Brain microvascular endothelial cell (primary cell): ENCODE measurements around the gene KIAA1217.

Source experiments
- DNase-seq: peaks from one replicate; pipeline ENCODE4 v3.0.0-alpha.2; 2020
- H3K27ac ChIP-seq: fragments of 250-450 bp; sonication (Bioruptor Pico); 2 replicates; pipeline ENCODE4 v1.5.1; 2020; ENCODE audit warnings: mild to moderate bottlenecking, moderate library complexity
- H3K27me3 ChIP-seq: fragments of 250-450 bp; sonication (Bioruptor Pico); replicated peaks from 2 replicates; pipeline ENCODE4 v1.5.1; 2020; ENCODE audit warnings: mild to moderate bottlenecking
- H3K36me3 ChIP-seq: fragments of 250-450 bp; sonication (Bioruptor Pico); replicated peaks from 2 replicates; pipeline ENCODE4 v1.5.1; 2020; ENCODE audit warnings: mild to moderate bottlenecking
- H3K4me3 ChIP-seq: 2 replicates; pipeline ENCODE4 v1.5.1; 2011; ENCODE audit warnings: low read depth, mild to moderate bottlenecking, control low read depth, low read length, moderate library complexity
- in situ Hi-C: cut with HindIII; loops from 2 replicates; pipeline ENCODE4 v1.10.0; 2017; ENCODE audit warnings: low sequenced_read_pairs, low pct_ligation_motif_present
- TF ChIP-seq, protein P1 (sequence below): IDR thresholded peaks from 2 replicates; pipeline ENCODE4 v1.5.1; 2011; ENCODE audit warnings: low read depth, mild to moderate bottlenecking, moderate library complexity, low read length, control low read depth, inconsistent platforms; ENCODE audit errors: missing control alignments

Gene KIAA1217

DNA sequence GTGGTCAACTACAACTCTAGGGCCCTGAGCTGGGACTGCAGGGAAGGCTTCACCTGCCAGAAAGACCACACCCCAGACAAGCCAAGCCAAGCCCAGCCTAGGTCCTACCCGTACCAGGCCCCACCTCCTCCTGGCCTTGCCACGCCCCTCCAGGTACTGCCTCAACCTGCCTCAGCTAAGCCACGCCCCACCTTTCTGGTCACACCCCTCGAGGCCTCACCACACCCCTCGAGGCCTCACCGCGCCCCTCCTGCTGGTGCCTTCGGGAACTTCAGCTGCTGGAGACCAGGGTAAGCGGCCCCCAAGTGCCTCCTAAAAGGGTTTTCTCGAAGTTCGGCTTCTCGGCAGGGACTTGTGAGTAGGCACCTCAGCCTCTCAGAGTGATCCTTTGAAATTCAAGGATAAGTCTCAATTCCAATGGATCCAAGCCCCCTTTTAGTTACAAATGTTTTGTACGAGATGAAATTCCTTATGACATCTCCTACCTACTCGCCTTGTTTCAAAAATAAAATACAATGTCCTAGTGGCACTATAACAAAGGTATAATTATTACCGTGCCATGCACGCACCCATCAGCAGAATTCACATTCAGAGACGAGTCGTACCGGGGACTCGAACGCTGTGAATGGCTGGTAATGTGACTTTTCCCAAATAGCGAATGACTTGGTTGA lies 343.5 kb downstream of the KIAA1217 start:
- H3K36me3 ChIP-seq = no peaks in the 10 kb centered on the region
- H3K27ac ChIP-seq = no peak overlapping the region
- in situ Hi-C loops = no loop called here
- no peaks in the 10 kb centered on the region for H3K27me3 ChIP-seq
- no peak for DNase-seq
- TF ChIP-seq, protein P1, sequence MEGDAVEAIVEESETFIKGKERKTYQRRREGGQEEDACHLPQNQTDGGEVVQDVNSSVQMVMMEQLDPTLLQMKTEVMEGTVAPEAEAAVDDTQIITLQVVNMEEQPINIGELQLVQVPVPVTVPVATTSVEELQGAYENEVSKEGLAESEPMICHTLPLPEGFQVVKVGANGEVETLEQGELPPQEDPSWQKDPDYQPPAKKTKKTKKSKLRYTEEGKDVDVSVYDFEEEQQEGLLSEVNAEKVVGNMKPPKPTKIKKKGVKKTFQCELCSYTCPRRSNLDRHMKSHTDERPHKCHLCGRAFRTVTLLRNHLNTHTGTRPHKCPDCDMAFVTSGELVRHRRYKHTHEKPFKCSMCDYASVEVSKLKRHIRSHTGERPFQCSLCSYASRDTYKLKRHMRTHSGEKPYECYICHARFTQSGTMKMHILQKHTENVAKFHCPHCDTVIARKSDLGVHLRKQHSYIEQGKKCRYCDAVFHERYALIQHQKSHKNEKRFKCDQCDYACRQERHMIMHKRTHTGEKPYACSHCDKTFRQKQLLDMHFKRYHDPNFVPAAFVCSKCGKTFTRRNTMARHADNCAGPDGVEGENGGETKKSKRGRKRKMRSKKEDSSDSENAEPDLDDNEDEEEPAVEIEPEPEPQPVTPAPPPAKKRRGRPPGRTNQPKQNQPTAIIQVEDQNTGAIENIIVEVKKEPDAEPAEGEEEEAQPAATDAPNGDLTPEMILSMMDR = peak; percentile 64
- no peak overlapping the region for H3K4me3 ChIP-seq

- Histone ChIP-seq H3K4me3 (no peak overlapping the region), H3K27ac (no peak overlapping the region), H3K27me3 (no peaks in the 10 kb centered on the region), H3K36me3 (no peaks in the 10 kb centered on the region)
- DNase-seq = no peak
- TF ChIP-seq, protein P1 = no peak
- in situ Hi-C loops = no loop called here
These were observed 344.2 kb downstream of the KIAA1217 start for GRCh38 chr10:24553051-24553612.

DNA sequence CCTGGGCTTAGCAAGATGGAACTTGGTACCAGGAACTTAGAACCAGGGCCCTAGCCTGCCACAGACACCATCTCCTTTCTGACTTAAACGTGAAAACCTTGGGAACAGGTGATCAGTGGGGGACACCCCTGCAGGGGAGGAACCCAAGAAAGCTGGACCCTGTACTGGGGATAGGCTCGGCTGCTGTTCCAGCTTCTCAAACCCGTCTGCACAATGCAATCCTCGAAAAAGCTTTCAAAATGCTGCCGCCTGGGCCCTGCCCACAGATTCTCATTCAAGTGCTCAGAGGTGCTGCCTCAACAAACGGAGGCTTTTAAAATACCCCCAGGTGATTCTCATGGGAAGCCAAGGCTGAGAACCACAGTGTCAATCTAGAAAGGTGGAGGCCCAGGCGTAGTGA lies 345.1 kb downstream of the KIAA1217 start:
- Histone ChIP-seq H3K4me3 (no peak overlapping the region), H3K27ac (no peak overlapping the region), H3K36me3 (no peaks in the 10 kb centered on the region), H3K27me3 (no peaks in the 10 kb centered on the region)
- DNase-seq = no peak
- TF ChIP-seq, protein P1 = no peak
- in situ Hi-C loops = no loop called here

- H3K27ac ChIP-seq = no peak overlapping the region
- no peak overlapping the region for H3K4me3 ChIP-seq
- in situ Hi-C loops = no loop called here
- TF ChIP-seq, protein P1 = no peak
- H3K36me3 ChIP-seq = no peaks in the 10 kb centered on the region
- no peak for DNase-seq
- H3K27me3 ChIP-seq = no peaks in the 10 kb centered on the region
These were observed 347.3 kb downstream of the KIAA1217 start for GRCh38 chr10:24556126-24556749.

DNA sequence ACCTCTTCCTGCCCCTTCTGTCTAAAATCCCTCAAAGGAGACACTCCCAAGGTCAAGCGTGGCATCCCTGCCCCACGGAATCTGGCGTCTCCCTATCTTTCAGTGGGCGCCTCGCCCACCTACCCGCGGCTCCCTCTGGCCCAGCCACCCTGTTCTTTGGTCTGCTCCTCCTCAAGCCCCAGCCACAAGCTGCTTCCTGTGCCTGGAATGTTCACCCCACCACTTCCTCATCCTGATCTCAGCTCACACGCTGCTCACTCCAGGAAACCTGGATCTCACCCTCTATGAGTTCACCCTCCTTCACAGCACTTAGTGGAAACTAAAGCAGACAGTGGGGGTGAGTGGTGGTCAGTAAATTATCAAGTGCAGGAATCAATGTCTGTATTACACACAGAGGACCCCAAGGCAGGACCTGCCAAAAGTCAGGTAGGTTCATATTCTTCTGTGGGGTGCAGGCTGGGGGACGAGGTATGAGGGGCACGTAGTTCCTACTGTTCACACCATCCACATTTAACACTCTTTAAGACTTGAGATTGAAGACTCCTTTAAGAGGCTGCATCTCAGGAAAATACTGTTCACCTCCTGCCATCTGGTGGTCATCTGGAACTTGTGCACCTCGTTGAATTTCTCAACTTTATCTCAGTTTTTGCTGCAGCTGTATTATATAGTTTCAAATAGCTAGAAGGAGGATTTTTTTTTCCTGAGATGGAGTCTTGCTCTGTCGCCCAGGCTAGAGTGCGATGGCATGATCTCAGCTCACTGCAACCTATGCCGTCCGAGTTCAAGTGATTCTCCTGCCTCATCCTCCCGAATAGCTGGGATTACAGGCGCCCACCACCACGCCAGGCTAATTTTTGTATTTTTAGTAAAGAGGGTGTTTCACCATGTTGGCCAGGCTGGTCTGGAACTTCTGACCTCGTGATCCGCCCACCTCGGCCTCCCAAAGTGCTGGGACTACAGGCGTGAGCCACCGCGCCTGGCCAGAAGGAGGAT lies 348.1 kb downstream of the KIAA1217 start:
- H3K27me3 ChIP-seq = no peaks in the 10 kb centered on the region
- no peak overlapping the region for H3K4me3 ChIP-seq
- DNase-seq = peak; percentile 58
- in situ Hi-C loops = no loop called here
- H3K36me3 ChIP-seq = no peaks in the 10 kb centered on the region
- H3K27ac ChIP-seq = no peak overlapping the region
- TF ChIP-seq, protein P1 = peak; percentile 81
